ENCODE data around the gene MYO1F. TPM values are rescaled to one million over a fixed set of nuclear protein-coding genes. Genes with fewer than 3 reads are reported as not detected.

Gene MYO1F
- total and polyA plus RNA-seq, 2 of the 13 experiments (the other 11 are each of a cell fraction or from before 2014, with no cell fraction given): 0.09 to 0.13 TPM

- Histone ChIP-seq H3K36me3 (replicated peaks in 1 of 2; ENCODE audit: control insufficient read depth in 1 of 2, insufficient read depth in 2 of 2, low read length in 2 of 2) (no peaks in the 10 kb centered on the region), H3K27ac (ENCODE audit: extremely low read length, insufficient read depth, low read length) (no peak overlapping the region), H3K4me1 (ENCODE audit: insufficient read depth, low read length) (peaks cover 15% of the 10 kb centered on the region), H3K4me3 (replicated peaks in 1 of 3; ENCODE audit: insufficient read depth in 1 of 3, low read depth in 2 of 3, low read length in 3 of 3) (no peak overlapping the region), H4K20me1 (ENCODE audit: insufficient read depth, low read length) (no peaks in the 10 kb centered on the region), H3K4me2 (ENCODE audit: low read depth, low read length) (no peak overlapping the region), H2AFZ (ENCODE audit: low read length) (no peak overlapping the region), H3K79me2 (ENCODE audit: insufficient read depth, low read length) (no peaks in the 10 kb centered on the region), H3K9me3 (ENCODE audit: low read length) (peaks cover 4% of the 10 kb centered on the region; the same call in 1 of the 2 replicates), H3K27me3 (ENCODE audit: control insufficient read depth in 1 of 2, insufficient read depth in 2 of 2, low read length in 2 of 2) (peaks cover 0 to 7% of the 10 kb centered on the region in 2 experiments; a peak in 2 of 5 replicates), H3K9ac (ENCODE audit: insufficient read depth, low read depth, low read length) (no peak overlapping the region)
- in situ Hi-C loops (cut with HindIII; ENCODE audit: extremely low pct_ligation_motif_present, low pct_unique_long_range_greater_than_20kb): no loop called here
- ChIA-PET POLR2A (no interaction called here), CTCF (ENCODE audit: low intra/inter-chr PET ratio, low total read pairs) (no interaction called here)
- FAIRE-seq (no peak), ATAC-seq (no peak), DNase-seq (ENCODE audit: low spot score) (no peak)
- 83% methylated on average over 17 of the region's 17 CpGs for WGBS (ENCODE audit: low lambda C conversion rate)
- intact Hi-C loops (cut with micrococcal nuclease; ENCODE audit: unreplicated experiment): no loop called here
- no peak for TF ChIP-seq ZNF75D (CRISPR knock-in tag; IDR thresholded peaks at IDR 0.05; ENCODE audit: borderline replicate concordance)
- TF ChIP-seq NFYC (CRISPR knock-in tag; IDR thresholded peaks at IDR 0.05): no peak
- no peak for TF ChIP-seq ZNF292 (CRISPR knock-in tag; IDR thresholded peaks at IDR 0.05; ENCODE audit: borderline replicate concordance, low read depth)
- TF ChIP-seq, protein P1, sequence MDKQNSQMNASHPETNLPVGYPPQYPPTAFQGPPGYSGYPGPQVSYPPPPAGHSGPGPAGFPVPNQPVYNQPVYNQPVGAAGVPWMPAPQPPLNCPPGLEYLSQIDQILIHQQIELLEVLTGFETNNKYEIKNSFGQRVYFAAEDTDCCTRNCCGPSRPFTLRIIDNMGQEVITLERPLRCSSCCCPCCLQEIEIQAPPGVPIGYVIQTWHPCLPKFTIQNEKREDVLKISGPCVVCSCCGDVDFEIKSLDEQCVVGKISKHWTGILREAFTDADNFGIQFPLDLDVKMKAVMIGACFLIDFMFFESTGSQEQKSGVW (CRISPR knock-in tag; IDR thresholded peaks at IDR 0.05; ENCODE audit: borderline replicate concordance): no peak
- TF ChIP-seq KAT8 (CRISPR knock-in tag; IDR thresholded peaks at IDR 0.05): no peak
- TF ChIP-seq, protein P2, sequence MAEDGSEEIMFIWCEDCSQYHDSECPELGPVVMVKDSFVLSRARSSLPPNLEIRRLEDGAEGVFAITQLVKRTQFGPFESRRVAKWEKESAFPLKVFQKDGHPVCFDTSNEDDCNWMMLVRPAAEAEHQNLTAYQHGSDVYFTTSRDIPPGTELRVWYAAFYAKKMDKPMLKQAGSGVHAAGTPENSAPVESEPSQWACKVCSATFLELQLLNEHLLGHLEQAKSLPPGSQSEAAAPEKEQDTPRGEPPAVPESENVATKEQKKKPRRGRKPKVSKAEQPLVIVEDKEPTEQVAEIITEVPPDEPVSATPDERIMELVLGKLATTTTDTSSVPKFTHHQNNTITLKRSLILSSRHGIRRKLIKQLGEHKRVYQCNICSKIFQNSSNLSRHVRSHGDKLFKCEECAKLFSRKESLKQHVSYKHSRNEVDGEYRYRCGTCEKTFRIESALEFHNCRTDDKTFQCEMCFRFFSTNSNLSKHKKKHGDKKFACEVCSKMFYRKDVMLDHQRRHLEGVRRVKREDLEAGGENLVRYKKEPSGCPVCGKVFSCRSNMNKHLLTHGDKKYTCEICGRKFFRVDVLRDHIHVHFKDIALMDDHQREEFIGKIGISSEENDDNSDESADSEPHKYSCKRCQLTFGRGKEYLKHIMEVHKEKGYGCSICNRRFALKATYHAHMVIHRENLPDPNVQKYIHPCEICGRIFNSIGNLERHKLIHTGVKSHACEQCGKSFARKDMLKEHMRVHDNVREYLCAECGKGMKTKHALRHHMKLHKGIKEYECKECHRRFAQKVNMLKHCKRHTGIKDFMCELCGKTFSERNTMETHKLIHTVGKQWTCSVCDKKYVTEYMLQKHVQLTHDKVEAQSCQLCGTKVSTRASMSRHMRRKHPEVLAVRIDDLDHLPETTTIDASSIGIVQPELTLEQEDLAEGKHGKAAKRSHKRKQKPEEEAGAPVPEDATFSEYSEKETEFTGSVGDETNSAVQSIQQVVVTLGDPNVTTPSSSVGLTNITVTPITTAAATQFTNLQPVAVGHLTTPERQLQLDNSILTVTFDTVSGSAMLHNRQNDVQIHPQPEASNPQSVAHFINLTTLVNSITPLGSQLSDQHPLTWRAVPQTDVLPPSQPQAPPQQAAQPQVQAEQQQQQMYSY (CRISPR knock-in tag; IDR thresholded peaks at IDR 0.05): no peak
- no peak for TF ChIP-seq ZNF326 (CRISPR knock-in tag; IDR thresholded peaks at IDR 0.05; ENCODE audit: borderline replicate concordance)
- TF ChIP-seq ATF4 (CRISPR knock-in tag; IDR thresholded peaks at IDR 0.05): no peak
- TF ChIP-seq FOXK2 (IDR thresholded peaks at IDR 0.05): no peak
- no TSS peak for BruUV-seq (replicated peaks)
Measured at GRCh38 chr19:8605514-8605913, 28.3 kb upstream of the MYO1F start.

Data from HepG2 (cell line).